ENCODE data around the gene CCR5AS.
"Not testable (repeated sequence)": the region's sequence is repeated elsewhere in the genome, so short reads cannot be mapped to it uniquely, and the experiment has no call there.

CCR5AS gene

GRCh38 chr3:46429250-46429649 lies 22.4 kb upstream of the CCR5AS start:
- no peak for FAIRE-seq
- no peak for DNase-seq (ENCODE audit: low spot score)

GRCh38 chr3:46427916-46428833 lies 21.3 kb upstream of the CCR5AS start:
- no peak for DNase-seq (ENCODE audit: low spot score)
- FAIRE-seq = peak; percentile 69

- FAIRE-seq; DNase-seq (ENCODE audit: low spot score): not testable (repeated sequence)
These were observed 20.5 kb upstream of the CCR5AS start for GRCh38 chr3:46427404-46427803.

GRCh38 chr3:46426476-46426875 lies 19.6 kb upstream of the CCR5AS start:
- FAIRE-seq; DNase-seq (ENCODE audit: low spot score): not testable (repeated sequence)

- FAIRE-seq = peak; percentile 94
These were observed 16.7 kb upstream of the CCR5AS start for GRCh38 chr3:46423588-46423987.

GRCh38 chr3:46422617-46423016 lies 15.8 kb upstream of the CCR5AS start:
- peak; percentile 59 for FAIRE-seq
- DNase-seq (ENCODE audit: low spot score) = peak; percentile 82

More at GRCh38 chr3:46423588-46423987, 16.7 kb upstream of the CCR5AS start:
- DNase-seq (ENCODE audit: low spot score) = peak; percentile 54

GRCh38 chr3:46420931-46421330 lies 14.1 kb upstream of the CCR5AS start:
- FAIRE-seq (no peak), DNase-seq (ENCODE audit: low spot score) (no peak)

- peak; percentile 79 for FAIRE-seq
- DNase-seq (ENCODE audit: low spot score) = no peak
These were observed 12.9 kb upstream of the CCR5AS start for GRCh38 chr3:46419816-46420215.

GRCh38 chr3:46417841-46418611 lies 11.2 kb upstream of the CCR5AS start:
- FAIRE-seq (no peak), DNase-seq (ENCODE audit: low spot score) (no peak)

- FAIRE-seq (no peak), DNase-seq (ENCODE audit: low spot score) (no peak)
These were observed 10.1 kb upstream of the CCR5AS start for GRCh38 chr3:46416811-46417510.

- FAIRE-seq (no peak), DNase-seq (ENCODE audit: low spot score) (no peak)
These were observed 9.4 kb upstream of the CCR5AS start for GRCh38 chr3:46416125-46416810.

- FAIRE-seq (no peak), DNase-seq (ENCODE audit: low spot score) (no peak)
These were observed 7.9 kb upstream of the CCR5AS start for GRCh38 chr3:46414739-46415138.

- DNase-seq (ENCODE audit: low spot score) (no peak), FAIRE-seq (no peak)
These were observed 7.1 kb upstream of the CCR5AS start for GRCh38 chr3:46413951-46414350.

GRCh38 chr3:46412786-46413298 lies 6.0 kb upstream of the CCR5AS start:
- FAIRE-seq (no peak), DNase-seq (ENCODE audit: low spot score) (no peak)

- no peak for FAIRE-seq
These were observed 4.4 kb upstream of the CCR5AS start for GRCh38 chr3:46411271-46411670.

GRCh38 chr3:46410669-46411068 lies 3.8 kb upstream of the CCR5AS start:
- no peak for FAIRE-seq

More at GRCh38 chr3:46411271-46411670, 4.4 kb upstream of the CCR5AS start:
- DNase-seq (ENCODE audit: low spot score) = no peak

GRCh38 chr3:46409739-46410489 lies 3.0 kb upstream of the CCR5AS start:
- DNase-seq (ENCODE audit: low spot score) (no peak), FAIRE-seq (no peak)

More at GRCh38 chr3:46410669-46411068, 3.8 kb upstream of the CCR5AS start:
- no peak for DNase-seq (ENCODE audit: low spot score)

GRCh38 chr3:46408853-46409252 lies 2.0 kb upstream of the CCR5AS start:
- FAIRE-seq = no peak

GRCh38 chr3:46407970-46408369 lies 1.1 kb upstream of the CCR5AS start:
- FAIRE-seq = no peak

More at GRCh38 chr3:46408853-46409252, 2.0 kb upstream of the CCR5AS start:
- DNase-seq (ENCODE audit: low spot score) = no peak

GRCh38 chr3:46406443-46406787 lies 451 bp downstream of the CCR5AS start:
- FAIRE-seq = no peak

More at GRCh38 chr3:46407970-46408369, 1.1 kb upstream of the CCR5AS start:
- no peak for DNase-seq (ENCODE audit: low spot score)

More at GRCh38 chr3:46406443-46406787, 451 bp downstream of the CCR5AS start:
- no peak for DNase-seq (ENCODE audit: low spot score)
